Right cardiac atrium (tissue), 5 donors: ENCODE results near the gene ZNF93. TPM values are rescaled to one million over a fixed set of nuclear protein-coding genes. Genes with fewer than 3 reads are reported as not detected.

Experiments
- polyA plus RNA-seq: library from polyadenylated mRNA; stranded (reverse); fragments of 200-250 nt; gene quantifications from one replicate; pipeline ENCODE4 v1.2.3, GENCODE V29; 2013
- total RNA-seq, 4 donors: library from RNA; stranded (reverse); fragmentation: NEBNext Ultra II Directional; extraction: Animal tissue kit (Norgen Biotek cat#: 25700); gene quantifications; one replicate each; pipeline ENCODE4 v1.2.1, GENCODE V29; 2021
- donor health status: healthy with polysubstance abuse.
- donor health status: DM: no; HTN: yes; CAD: no.
- donor health status: DM: no; HTN: no; CAD: no.
- donor health status: DM: no; HTN: yes; CAD: no; lungs with severe emphysema.
- donor health status: DM: yes; HTN: yes; CAD: no.

Gene ZNF93
- total and polyA plus RNA-seq, 5 donors = 1.7 to 2.2 (median 1.9) TPM

Other genes starting within 250 kb of the ZNF93 start
- 10 to 100 TPM; 21.7 to 28.0 (median 23.6) TPM for gene ATP13A1, start 237.3 kb upstream of the ZNF93 start, total RNA-seq
- 16.7 TPM for gene ATP13A1, start 237.3 kb upstream of the ZNF93 start, polyA plus RNA-seq
- 1 to 10 TPM; 3.1 to 5.9 (median 5.0) TPM for gene ZNF101, start 232.1 kb upstream of the ZNF93 start, total RNA-seq
- gene ZNF101, start 232.1 kb upstream of the ZNF93 start, polyA plus RNA-seq = 3.1 TPM
- gene ZNF14, start 167.8 kb upstream of the ZNF93 start, total RNA-seq = 1 to 10 TPM; 4.4 to 5.8 (median 5.3) TPM
- 3.5 TPM for gene ZNF14, start 167.8 kb upstream of the ZNF93 start, polyA plus RNA-seq
- gene ZNF506, start 79.2 kb upstream of the ZNF93 start, total RNA-seq = 10 to 100 TPM; 13.6 to 17.4 (median 15.1) TPM
- 6.6 TPM for gene ZNF506, start 79.2 kb upstream of the ZNF93 start, polyA plus RNA-seq
- 1 to 10 TPM; 7.5 to 8.9 (median 8.6) TPM for gene ZNF253, start 35.1 kb upstream of the ZNF93 start, total RNA-seq
- gene ZNF253, start 35.1 kb upstream of the ZNF93 start, polyA plus RNA-seq = 5.4 TPM
- gene ZNF682, start 138.6 kb downstream of the ZNF93 start, total RNA-seq = 1 to 10 TPM; 3.4 to 4.2 (median 4.0) TPM
- 3.2 TPM for gene ZNF682, start 138.6 kb downstream of the ZNF93 start, polyA plus RNA-seq
- gene ZNF90, start 177.1 kb downstream of the ZNF93 start, total RNA-seq = 1 to 10 TPM in 3 of 4 donors, under 1 TPM in 1; 0.88 to 2.5 (median 1.2) TPM
- 0.91 TPM for gene ZNF90, start 177.1 kb downstream of the ZNF93 start, polyA plus RNA-seq